Astrocyte of the spinal cord (primary cell): Measurements from ENCODE around the gene L3MBTL4.

Experiments
- DNase-seq: peaks from one replicate; pipeline ENCODE4 v3.0.0; 2011; ENCODE audit warnings: low read depth, low spot score
- H3K4me3 ChIP-seq: 2 replicates; pipeline ENCODE4 v1.5.1; 2011; ENCODE audit warnings: low read depth, mild to moderate bottlenecking, low read length, moderate library complexity
- CTCF ChIP-seq: IDR thresholded peaks from 2 replicates; pipeline ENCODE4 v1.5.1; 2012; ENCODE audit warnings: low read depth, mild to moderate bottlenecking, low read length, inconsistent platforms
- in situ Hi-C: cut with HindIII; loops from 2 replicates; pipeline ENCODE4 v1.10.0; 2017; ENCODE audit warnings: low sequenced_read_pairs

Gene L3MBTL4

GRCh38 chr18:6435731-6436130, 21.0 kb upstream of the L3MBTL4 start:
- no peak overlapping the region for H3K4me3 ChIP-seq
- in situ Hi-C loops = no loop called here
- no peak for DNase-seq
- TF ChIP-seq CTCF = no peak

GRCh38 chr18:6434987-6435709, 20.4 kb upstream of the L3MBTL4 start:
- DNase-seq = no peak
- H3K4me3 ChIP-seq = no peak overlapping the region
- TF ChIP-seq CTCF = no peak
- in situ Hi-C loops = no loop called here

GRCh38 chr18:6434481-6434880, 19.8 kb upstream of the L3MBTL4 start:
- no peak for TF ChIP-seq CTCF

GRCh38 chr18:6431659-6432318, 17.1 kb upstream of the L3MBTL4 start:
- in situ Hi-C loops = no loop called here
- H3K4me3 ChIP-seq = no peak overlapping the region
- TF ChIP-seq CTCF = no peak
- DNase-seq = no peak

More at GRCh38 chr18:6434481-6434880, 19.8 kb upstream of the L3MBTL4 start:
- no peak for DNase-seq
- in situ Hi-C loops = no loop called here
- H3K4me3 ChIP-seq = no peak overlapping the region

GRCh38 chr18:6428851-6429395, 14.2 kb upstream of the L3MBTL4 start:
- no peak for TF ChIP-seq CTCF
- H3K4me3 ChIP-seq = no peak overlapping the region
- no peak for DNase-seq
- in situ Hi-C loops = no loop called here

GRCh38 chr18:6427286-6427685, 12.6 kb upstream of the L3MBTL4 start:
- in situ Hi-C loops = no loop called here
- no peak overlapping the region for H3K4me3 ChIP-seq
- DNase-seq = no peak
- TF ChIP-seq CTCF = no peak
